ENCODE results near the gene BICD1. TPM values are rescaled to one million over a fixed set of nuclear protein-coding genes. Genes with fewer than 3 reads are reported as not detected.

The BICD1 gene
- total and polyA plus RNA-seq, 9 donors, result 19.4 to 75.5 (median 60.2) TPM

DNA sequence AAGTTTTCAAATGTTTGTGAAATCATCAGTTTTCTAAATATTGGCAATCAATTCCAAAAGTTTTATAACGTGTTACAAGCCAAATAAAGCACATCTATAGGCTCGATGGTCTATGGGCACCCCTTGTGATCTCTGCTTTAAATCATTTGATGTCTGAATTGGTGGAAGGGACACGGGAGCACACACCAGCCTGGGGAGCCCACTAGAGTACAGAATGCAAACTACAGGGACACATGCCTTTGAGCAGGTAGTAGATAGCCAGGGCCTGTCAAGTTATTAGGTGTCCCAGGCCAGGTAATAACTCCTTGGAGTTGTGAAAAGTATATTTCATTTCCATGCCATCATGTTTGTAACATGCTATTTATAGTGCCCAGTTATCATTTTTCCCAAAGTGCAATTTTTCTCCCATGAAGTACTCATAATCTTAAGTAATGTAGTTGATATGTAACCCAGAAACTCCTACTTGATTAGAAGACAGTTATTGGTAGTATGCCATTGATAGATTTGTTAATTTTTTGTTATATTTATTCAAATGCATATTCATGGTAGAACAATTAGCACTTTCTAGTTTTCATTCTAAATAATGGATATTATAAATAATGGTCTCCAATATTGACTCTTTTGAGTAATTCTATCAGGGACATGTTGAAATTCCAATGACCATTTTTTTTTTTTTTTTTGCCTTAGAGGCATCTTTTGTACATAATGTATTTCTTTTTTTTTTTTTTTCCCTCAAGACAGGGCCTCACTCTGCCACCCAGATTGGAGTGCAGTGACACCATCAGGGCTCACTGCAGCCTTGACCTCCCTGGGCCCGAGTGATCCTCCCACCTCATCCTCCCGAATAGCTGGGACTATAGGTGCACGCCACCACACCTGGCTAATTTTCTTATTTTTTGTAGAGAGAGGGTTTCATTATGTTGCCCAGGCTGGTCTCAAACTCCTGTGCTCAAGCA, 195.8 kb downstream of the BICD1 start:
- Histone ChIP-seq H3K36me3 (no peaks in the 10 kb centered on the region), H3K27ac (no peak overlapping the region), H3K9me3 (no peaks in the 10 kb centered on the region), H3K4me1 (ENCODE audit: insufficient read depth) (peaks cover 3% of the 10 kb centered on the region), H3K27me3 (peaks cover 2% of the 10 kb centered on the region), H3K4me3 (no peak overlapping the region)
- TF ChIP-seq EP300 (IDR thresholded peaks at IDR 0.05) (no peak), POLR2A (IDR thresholded peaks at IDR 0.05) (no peak)
- TF ChIP-seq, protein P1, sequence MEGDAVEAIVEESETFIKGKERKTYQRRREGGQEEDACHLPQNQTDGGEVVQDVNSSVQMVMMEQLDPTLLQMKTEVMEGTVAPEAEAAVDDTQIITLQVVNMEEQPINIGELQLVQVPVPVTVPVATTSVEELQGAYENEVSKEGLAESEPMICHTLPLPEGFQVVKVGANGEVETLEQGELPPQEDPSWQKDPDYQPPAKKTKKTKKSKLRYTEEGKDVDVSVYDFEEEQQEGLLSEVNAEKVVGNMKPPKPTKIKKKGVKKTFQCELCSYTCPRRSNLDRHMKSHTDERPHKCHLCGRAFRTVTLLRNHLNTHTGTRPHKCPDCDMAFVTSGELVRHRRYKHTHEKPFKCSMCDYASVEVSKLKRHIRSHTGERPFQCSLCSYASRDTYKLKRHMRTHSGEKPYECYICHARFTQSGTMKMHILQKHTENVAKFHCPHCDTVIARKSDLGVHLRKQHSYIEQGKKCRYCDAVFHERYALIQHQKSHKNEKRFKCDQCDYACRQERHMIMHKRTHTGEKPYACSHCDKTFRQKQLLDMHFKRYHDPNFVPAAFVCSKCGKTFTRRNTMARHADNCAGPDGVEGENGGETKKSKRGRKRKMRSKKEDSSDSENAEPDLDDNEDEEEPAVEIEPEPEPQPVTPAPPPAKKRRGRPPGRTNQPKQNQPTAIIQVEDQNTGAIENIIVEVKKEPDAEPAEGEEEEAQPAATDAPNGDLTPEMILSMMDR (IDR thresholded peaks at IDR 0.05), result peak in 1 of 3 donors; percentile 31
- WGBS, 3 donors, result 65 to 70% (median 68%) methylated on average over 6 of the region's 6 CpGs
- intact Hi-C loops (cut with DNase I), result loop anchor here in 1 of 4 donors (10.0 kb wide), 2 partner anchors 238 to 638 kb away; no protein-coding TSS in a partner anchor
- no peak for DNase-seq

DNA sequence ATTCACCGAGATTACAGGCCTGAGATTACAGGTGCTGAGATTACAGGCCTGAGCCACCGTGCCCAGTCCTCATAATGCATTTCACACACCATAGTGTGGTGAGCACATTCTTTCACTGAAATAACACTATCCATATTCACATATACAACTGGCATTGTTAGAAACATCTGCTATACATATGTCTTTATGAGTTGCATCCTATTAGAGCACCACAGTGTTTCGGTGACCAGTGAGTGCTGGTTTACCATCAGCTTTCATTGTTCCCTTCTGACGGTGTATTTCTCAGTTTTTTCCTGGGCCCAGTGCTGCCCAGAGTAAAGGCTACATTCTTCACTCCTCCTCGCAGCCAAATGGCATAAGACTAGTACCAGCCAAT, 196.5 kb downstream of the BICD1 start:
- Histone ChIP-seq H3K4me3 (no peak overlapping the region), H3K27me3 (peaks cover 2% of the 10 kb centered on the region), H3K27ac (no peak overlapping the region), H3K4me1 (ENCODE audit: insufficient read depth) (peaks cover 3% of the 10 kb centered on the region), H3K9me3 (no peaks in the 10 kb centered on the region), H3K36me3 (no peaks in the 10 kb centered on the region)
- WGBS, 3 donors, result 84 to 96% (median 85%) methylated on average over 5 of the region's 5 CpGs
- TF ChIP-seq, protein P1 (IDR thresholded peaks at IDR 0.05), result no peak
- TF ChIP-seq EP300 (IDR thresholded peaks at IDR 0.05) (no peak), POLR2A (IDR thresholded peaks at IDR 0.05) (no peak)
- no peak for DNase-seq
- intact Hi-C loops (cut with DNase I), result loop anchor here in 1 of 4 donors (10.0 kb wide), 2 partner anchors 238 to 638 kb away; no protein-coding TSS in a partner anchor

DNA sequence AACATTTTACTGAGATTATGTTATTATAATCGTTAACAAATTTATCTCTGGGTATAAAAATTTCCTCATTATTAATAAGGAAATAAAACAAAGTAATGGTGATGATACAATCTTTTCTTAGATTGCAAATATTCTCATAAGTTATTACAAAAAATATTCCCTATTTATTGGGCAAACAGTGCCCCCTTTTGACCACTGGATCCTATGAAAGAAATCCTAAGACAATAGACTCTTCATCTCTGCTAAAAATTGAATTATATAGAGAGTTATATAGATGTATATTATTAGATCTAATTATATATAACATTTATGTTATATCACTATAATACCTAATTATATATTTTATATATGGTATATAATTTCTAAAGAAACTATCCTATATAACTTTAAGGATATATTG, 198.5 kb downstream of the BICD1 start:
- Histone ChIP-seq H3K4me1 (ENCODE audit: insufficient read depth) (peaks cover 5% of the 10 kb centered on the region), H3K27me3 (peaks cover 2% of the 10 kb centered on the region), H3K9me3 (no peaks in the 10 kb centered on the region), H3K36me3 (no peaks in the 10 kb centered on the region), H3K27ac (no peak overlapping the region), H3K4me3 (no peak overlapping the region)
- no peak for DNase-seq
- WGBS, 3 donors, result 7 to 50% (median 10%) methylated on average over 1 of the region's 1 CpG
- TF ChIP-seq EP300 (IDR thresholded peaks at IDR 0.05) (no peak), POLR2A (IDR thresholded peaks at IDR 0.05) (no peak)
- TF ChIP-seq, protein P1 (IDR thresholded peaks at IDR 0.05), result peak in 2 of 3 donors; percentile 10 to 60
- intact Hi-C loops (cut with DNase I), result loop anchor here in 1 of 4 donors (10.0 kb wide), 2 partner anchors 240 to 640 kb away; no protein-coding TSS in a partner anchor

DNA sequence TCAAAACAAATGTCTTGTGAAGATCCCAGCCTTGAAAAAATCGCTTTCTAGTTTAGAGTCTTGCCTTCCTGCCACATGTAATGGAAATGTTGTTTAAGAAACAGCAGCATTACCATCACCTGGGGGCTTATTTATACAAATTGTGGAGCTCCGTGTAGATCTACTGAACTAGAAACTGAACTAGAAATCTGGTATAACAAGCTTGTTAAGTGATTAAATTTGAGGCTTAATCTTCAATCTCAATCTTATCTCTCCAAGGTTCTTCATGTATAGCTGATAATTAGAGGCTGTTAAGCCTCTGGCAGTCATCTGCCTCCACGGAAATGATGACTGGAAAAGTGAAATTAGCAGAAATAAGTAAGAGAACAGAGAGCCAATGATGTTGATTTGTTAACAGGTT, 200.7 kb downstream of the BICD1 start:
- no peaks in the 10 kb centered on the region for H3K9me3 ChIP-seq
- DNase-seq, result no peak
- peaks cover 7% of the 10 kb centered on the region for H3K4me1 ChIP-seq (ENCODE audit: insufficient read depth)
- intact Hi-C loops (cut with DNase I), result loop anchor here in 1 of 4 donors (10.0 kb wide), 2 partner anchors 243 to 643 kb away; no protein-coding TSS in a partner anchor
- H3K27ac ChIP-seq, result no peak overlapping the region
- peaks cover 2% of the 10 kb centered on the region for H3K27me3 ChIP-seq
- 65 to 76% (median 67%) methylated on average over 3 of the region's 3 CpGs for WGBS, 3 donors
- TF ChIP-seq POLR2A (IDR thresholded peaks at IDR 0.05), result no peak
- TF ChIP-seq, protein P1 (IDR thresholded peaks at IDR 0.05), result no peak
- TF ChIP-seq EP300 (IDR thresholded peaks at IDR 0.05), result no peak
- H3K36me3 ChIP-seq, result no peaks in the 10 kb centered on the region
- H3K4me3 ChIP-seq, result no peak overlapping the region

Data from ovary (tissue), 9 donors.